GM12865 (cell line): ENCODE data around the gene BMAL1.

Source experiments
- DNase-seq: peaks from one replicate; pipeline ENCODE4 v3.0.0; 2010; ENCODE audit warnings: low read depth
- H3K4me3 ChIP-seq: 2 replicates; pipeline ENCODE4 v1.5.1; 2011; ENCODE audit warnings: mild to moderate bottlenecking, low read depth, low read length, control low read depth
- TF ChIP-seq, protein P1 (sequence below): IDR thresholded peaks from 2 replicates; pipeline ENCODE4 v1.5.1; 2011; ENCODE audit warnings: low read length, control low read depth, low read depth, inconsistent platforms; ENCODE audit not compliant: insufficient read depth; ENCODE audit errors: missing control alignments

The BMAL1 gene

DNA sequence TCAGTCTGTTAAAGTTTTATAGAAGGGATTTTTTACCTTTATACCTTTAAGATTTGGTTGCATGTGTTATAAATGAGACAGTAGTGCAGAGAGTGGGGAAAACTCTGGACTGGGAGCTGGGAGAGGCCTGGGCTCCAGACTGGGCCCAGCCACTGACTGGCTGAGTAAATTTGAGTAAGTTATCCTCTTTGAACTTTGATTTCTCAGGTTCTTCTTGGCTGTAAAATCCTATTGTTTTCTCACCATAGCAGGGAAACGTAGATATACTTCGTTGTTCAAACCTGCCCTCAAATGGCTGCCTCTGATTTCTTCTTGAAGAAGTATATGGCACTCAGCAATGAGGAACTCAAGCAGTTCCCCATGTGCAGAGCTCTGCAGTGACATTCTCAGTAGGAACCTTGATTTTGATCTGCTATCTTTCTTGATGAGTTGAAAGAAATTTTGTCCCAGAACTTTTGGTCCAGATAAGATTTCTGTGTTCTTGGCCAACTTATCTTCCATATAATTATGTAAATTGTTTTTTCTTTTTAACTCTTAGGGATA lies 8.8 kb downstream of the BMAL1 start:
- DNase-seq: no peak
- H3K4me3 ChIP-seq: no peak overlapping the region
- TF ChIP-seq, protein P1, sequence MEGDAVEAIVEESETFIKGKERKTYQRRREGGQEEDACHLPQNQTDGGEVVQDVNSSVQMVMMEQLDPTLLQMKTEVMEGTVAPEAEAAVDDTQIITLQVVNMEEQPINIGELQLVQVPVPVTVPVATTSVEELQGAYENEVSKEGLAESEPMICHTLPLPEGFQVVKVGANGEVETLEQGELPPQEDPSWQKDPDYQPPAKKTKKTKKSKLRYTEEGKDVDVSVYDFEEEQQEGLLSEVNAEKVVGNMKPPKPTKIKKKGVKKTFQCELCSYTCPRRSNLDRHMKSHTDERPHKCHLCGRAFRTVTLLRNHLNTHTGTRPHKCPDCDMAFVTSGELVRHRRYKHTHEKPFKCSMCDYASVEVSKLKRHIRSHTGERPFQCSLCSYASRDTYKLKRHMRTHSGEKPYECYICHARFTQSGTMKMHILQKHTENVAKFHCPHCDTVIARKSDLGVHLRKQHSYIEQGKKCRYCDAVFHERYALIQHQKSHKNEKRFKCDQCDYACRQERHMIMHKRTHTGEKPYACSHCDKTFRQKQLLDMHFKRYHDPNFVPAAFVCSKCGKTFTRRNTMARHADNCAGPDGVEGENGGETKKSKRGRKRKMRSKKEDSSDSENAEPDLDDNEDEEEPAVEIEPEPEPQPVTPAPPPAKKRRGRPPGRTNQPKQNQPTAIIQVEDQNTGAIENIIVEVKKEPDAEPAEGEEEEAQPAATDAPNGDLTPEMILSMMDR: no peak

DNA sequence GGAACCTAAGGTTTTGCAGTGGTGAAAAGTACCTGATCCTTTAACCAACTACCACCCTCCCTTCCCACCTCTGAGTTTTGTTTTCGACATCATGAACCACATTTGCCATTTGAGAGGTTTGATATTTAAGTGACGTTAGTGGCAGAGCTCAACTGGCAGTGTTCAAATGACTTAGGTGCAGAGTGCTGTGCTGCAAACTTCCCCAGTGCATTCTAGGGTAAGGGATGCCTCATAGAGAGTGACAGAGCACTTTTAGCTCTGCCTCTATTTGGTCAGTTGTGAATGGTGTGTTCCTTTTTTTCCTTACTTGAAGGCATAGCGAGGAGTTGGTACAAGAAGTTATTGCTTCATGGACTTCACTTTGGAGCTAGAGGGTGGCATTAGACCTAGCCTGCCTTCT lies 9.4 kb downstream of the BMAL1 start:
- TF ChIP-seq, protein P1: no peak
- DNase-seq: no peak
- H3K4me3 ChIP-seq: no peak overlapping the region

DNA sequence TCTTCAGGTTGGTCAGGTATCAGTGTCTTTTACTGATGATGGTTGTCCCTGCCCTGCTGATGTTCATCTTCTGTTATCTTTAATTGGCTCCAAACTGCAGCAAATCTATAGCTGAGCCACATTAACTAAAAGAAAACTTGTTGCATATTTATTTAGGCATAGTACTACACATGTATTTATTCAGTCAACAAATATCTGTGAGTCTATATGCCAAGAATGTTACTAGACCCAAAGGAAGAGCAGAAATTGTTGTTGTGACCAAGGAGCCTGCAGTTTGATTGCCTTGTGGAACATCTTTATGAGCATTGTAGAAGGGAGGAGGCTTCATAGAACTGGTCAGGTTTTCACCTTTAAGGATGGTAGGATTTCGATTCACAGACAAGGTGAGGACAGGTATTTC lies 10.1 kb downstream of the BMAL1 start:
- H3K4me3 ChIP-seq: no peak overlapping the region
- no peak for DNase-seq
- TF ChIP-seq, protein P1: no peak

DNA sequence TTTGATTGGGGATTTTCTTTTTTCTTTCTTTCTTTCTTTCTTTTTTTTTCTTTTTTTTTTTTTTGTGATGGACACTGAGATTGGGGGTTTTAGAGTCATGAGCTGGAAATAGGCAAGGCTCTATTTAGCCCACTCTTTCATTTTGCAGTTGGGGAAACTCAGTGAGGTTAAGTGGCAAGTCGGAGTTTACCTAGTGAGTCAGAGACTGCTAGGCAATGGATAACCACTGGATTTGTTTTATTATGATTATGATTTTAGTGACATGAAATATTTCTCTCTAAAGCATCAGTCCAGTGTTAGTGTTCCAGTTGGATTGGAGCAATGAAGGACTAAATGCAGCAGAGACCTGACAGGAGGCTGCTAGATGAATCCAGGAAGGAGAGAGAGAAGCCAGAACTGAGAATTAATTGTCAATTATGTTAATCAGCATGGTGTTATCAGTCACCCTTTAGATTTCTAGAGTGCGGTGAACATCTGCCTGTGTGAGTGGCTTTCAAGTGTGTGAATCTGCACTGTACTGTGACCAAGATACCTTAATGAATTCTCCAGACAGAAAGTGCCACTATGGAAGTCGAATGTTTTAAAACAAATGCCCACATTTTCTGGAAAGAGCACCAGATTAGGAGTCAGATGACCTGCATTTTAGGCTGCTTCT lies 10.9 kb downstream of the BMAL1 start:
- TF ChIP-seq, protein P1: no peak
- no peak overlapping the region for H3K4me3 ChIP-seq
- DNase-seq: peak; percentile 28

DNA sequence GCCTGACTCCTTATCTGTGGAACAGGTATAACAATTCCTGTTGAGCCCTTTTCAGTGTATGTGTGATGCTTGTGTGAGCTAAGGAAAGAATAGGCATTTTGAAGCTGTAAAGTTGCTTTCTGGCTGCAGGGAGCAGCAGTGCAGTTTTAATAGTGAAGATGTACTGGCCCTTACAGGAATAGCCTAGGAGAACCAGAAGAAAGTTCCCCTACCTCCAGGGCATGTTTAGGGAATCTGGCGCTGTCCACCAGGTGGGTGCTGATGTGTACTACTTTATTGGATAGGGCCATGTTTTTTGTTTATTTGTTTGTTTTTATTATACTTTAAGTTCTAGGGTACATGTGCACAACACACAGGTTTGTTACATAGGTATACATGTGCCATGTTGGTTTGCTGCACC lies 11.5 kb downstream of the BMAL1 start:
- H3K4me3 ChIP-seq: no peak overlapping the region
- no peak for DNase-seq
- TF ChIP-seq, protein P1: no peak

DNA sequence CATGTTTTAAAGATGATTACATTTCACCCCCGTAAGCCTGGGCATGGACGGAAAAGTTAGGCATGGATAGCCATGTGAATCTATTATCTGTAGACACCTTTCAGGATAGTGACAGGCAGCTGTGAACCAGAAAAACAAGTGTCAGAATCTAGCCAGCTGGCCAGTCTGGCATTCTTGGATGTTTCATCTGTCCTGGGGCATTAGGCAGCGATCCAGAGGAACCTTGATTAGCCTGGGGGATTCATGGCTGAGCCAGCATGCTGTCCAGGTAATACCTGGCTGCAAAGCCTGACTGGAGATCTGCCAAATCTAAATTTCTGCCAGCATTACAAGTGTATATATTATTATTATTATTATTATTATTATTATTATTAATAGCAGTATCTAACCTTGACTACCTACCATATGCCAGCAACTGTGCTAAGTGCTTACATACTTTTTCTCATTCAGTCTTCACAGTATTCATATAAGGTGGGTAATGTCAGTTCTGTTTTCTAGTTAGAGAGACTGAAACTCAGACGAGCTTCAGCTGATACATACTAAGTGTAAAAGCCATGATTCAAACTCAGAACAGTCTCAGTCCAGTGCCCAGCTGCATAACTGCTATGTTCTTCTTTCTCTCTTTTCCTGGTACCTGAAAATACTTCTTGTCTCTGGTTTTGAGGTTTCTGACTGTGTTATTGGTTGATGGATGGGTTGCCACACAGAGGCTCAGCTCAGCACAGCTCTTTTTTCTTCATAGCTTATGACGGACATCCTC lies 12.8 kb downstream of the BMAL1 start:
- no peak for DNase-seq
- H3K4me3 ChIP-seq: no peak overlapping the region
- TF ChIP-seq, protein P1: no peak
